IMR-90 (cell line): ENCODE measurements around the gene DENND10. TPM values are rescaled to one million over a fixed set of nuclear protein-coding genes. Genes with fewer than 3 reads are reported as not detected.

ENCODE experiments used
- ATAC-seq: fragments of 200-7000 bp; cut with Tn5 transposase; 2 replicates; pipeline ENCODE4 v1.9.1; 2020; ENCODE audit warnings: low read depth, mild to moderate bottlenecking, moderate library complexity
- BruUV-seq: library from RNA; stranded (reverse); fragments of 400-500 nt; replicated peaks from 2 replicates; lab custom pipeline; 2021; lab: Mats Ljungman, UMichigan
- CTCF ChIA-PET: fragments of 300-600 bp; formaldehyde crosslinking; extraction: SDS; loops from one replicate; lab custom pipeline; 2021; ENCODE audit warnings: antibody characterized with exemption; lab: Yijun Ruan, JAX
- POLR2A ChIA-PET: fragments of 300-600 bp; sonication (Branson Sonifier 250); formaldehyde crosslinking; loops from one replicate; lab custom pipeline; 2022; ENCODE audit warnings: antibody characterized with exemption; ENCODE audit not compliant: unreplicated experiment; lab: Charles Lee
- DNase-seq: peaks from one replicate; pipeline ENCODE4 v3.0.0; 2013
- H2AFZ ChIP-seq: replicated peaks from 2 replicates; pipeline ENCODE3; 2013; ENCODE audit warnings: low read length, mild to moderate bottlenecking; ENCODE audit not compliant: poor library complexity
- H2AK5ac ChIP-seq: 2 replicates; pipeline ENCODE4 v1.6.1; 2013; ENCODE audit warnings: low read depth, low read length, inconsistent platforms
- H2AK9ac ChIP-seq: replicated peaks from 2 replicates; pipeline ENCODE3; 2013; ENCODE audit warnings: mild to moderate bottlenecking, low read depth, low read length, moderate library complexity; ENCODE audit not compliant: poor library complexity
- H2BK120ac ChIP-seq: 2 replicates; pipeline ENCODE4 v1.6.1; 2013; ENCODE audit warnings: low read depth, low read length, inconsistent platforms
- H2BK15ac ChIP-seq: 3 replicates; pipeline ENCODE4 v1.6.1; 2013; ENCODE audit warnings: low read depth, low read length, inconsistent platforms
- H2BK20ac ChIP-seq: 2 replicates; pipeline ENCODE4 v1.6.1; 2013; ENCODE audit warnings: low read depth, mild to moderate bottlenecking, inconsistent platforms, low read length, moderate library complexity
- H2BK5ac ChIP-seq: 2 replicates; pipeline ENCODE4 v1.6.1; 2013; ENCODE audit warnings: mild to moderate bottlenecking, low read depth, low read length, inconsistent platforms; ENCODE audit not compliant: poor library complexity, severe bottlenecking
- H3K14ac ChIP-seq: replicated peaks from 2 replicates; pipeline ENCODE4 v1.6.1; 2013; ENCODE audit warnings: low read depth, low read length, inconsistent platforms
- H3K18ac ChIP-seq: 2 replicates; pipeline ENCODE4 v1.6.1; 2013; ENCODE audit warnings: low read depth, low read length, control low read depth
- H3K23ac ChIP-seq: 2 replicates; pipeline ENCODE4 v1.6.1; 2013; ENCODE audit warnings: low read depth, low read length, inconsistent platforms
- H3K27ac ChIP-seq: 2 replicates; pipeline ENCODE4 v1.5.1; 2013; ENCODE audit warnings: mild to moderate bottlenecking, control low read depth, low read length; ENCODE audit not compliant: insufficient read depth
- H3K27me3 ChIP-seq: 2 replicates; pipeline ENCODE4 v1.6.1; 2013; ENCODE audit warnings: low read length; ENCODE audit not compliant: control insufficient read depth, insufficient read depth
- H3K36me3 ChIP-seq: 2 replicates; pipeline ENCODE4 v1.6.1; 2013; ENCODE audit warnings: low read length, mixed read lengths; ENCODE audit not compliant: control insufficient read depth, insufficient read depth
- H3K4ac ChIP-seq: 2 replicates; pipeline ENCODE4 v1.6.1; 2013; ENCODE audit warnings: low read depth, low read length, inconsistent platforms
- H3K4me1 ChIP-seq: 2 replicates; pipeline ENCODE4 v1.6.1; 2013; ENCODE audit warnings: low read length, mixed read lengths; ENCODE audit not compliant: control insufficient read depth, insufficient read depth
- H3K4me2 ChIP-seq: 2 replicates; pipeline ENCODE4 v1.6.1; 2013; ENCODE audit warnings: low read depth, mild to moderate bottlenecking, control low read depth, low read length, moderate library complexity
- H3K4me3 ChIP-seq: 2 replicates; pipeline ENCODE4 v1.5.1; 2013; ENCODE audit warnings: low read depth, mild to moderate bottlenecking, control low read depth, low read length, moderate library complexity; ENCODE audit not compliant: insufficient read depth
- H3K56ac ChIP-seq: 2 replicates; pipeline ENCODE4 v1.6.1; 2013; ENCODE audit warnings: low read length, inconsistent platforms; ENCODE audit not compliant: insufficient read depth; ENCODE audit errors: extremely low read depth
- H3K79me1 ChIP-seq, 2 experiments: 2 replicates each; pipeline ENCODE4 v1.6.1; 2013; ENCODE audit warnings: low read length in 2 of 2, inconsistent platforms in 1 of 2, low read depth in 1 of 2
- H3K9ac ChIP-seq: 2 replicates; pipeline ENCODE4 v1.6.1; 2013; ENCODE audit warnings: low read depth, low read length, control low read depth
- H3K9me1 ChIP-seq: 2 replicates; pipeline ENCODE4 v1.6.1; 2013; ENCODE audit warnings: low read length, inconsistent platforms; ENCODE audit not compliant: insufficient read depth
- H3K9me3 ChIP-seq: 2 replicates; pipeline ENCODE4 v1.6.1; 2013; ENCODE audit warnings: low read length; ENCODE audit not compliant: control insufficient read depth, insufficient read depth
- H4K20me1 ChIP-seq: 2 replicates; pipeline ENCODE4 v1.6.1; 2013; ENCODE audit warnings: low read length, inconsistent platforms; ENCODE audit not compliant: insufficient read depth
- H4K5ac ChIP-seq: 2 replicates; pipeline ENCODE4 v1.6.1; 2013; ENCODE audit warnings: mild to moderate bottlenecking, low read depth, low read length, control low read depth
- H4K8ac ChIP-seq, 2 experiments: 2 replicates each; pipeline ENCODE4 v1.6.1; 2013; ENCODE audit warnings: low read depth in 2 of 2, low read length in 2 of 2, control low read depth in 1 of 2, inconsistent platforms in 1 of 2
- H4K91ac ChIP-seq: 2 replicates; pipeline ENCODE4 v1.6.1; 2013; ENCODE audit warnings: low read depth, low read length, inconsistent platforms; ENCODE audit not compliant: insufficient read depth
- CEBPB ChIP-seq: IDR thresholded peaks from 2 replicates; pipeline ENCODE4 v1.6.1; 2012; ENCODE audit warnings: low read depth, low read length, improper control_type of control experiment
- MAFK ChIP-seq: IDR thresholded peaks from 2 replicates; pipeline ENCODE4 v1.6.1; 2012; ENCODE audit warnings: low read depth, low read length, improper control_type of control experiment
- RAD21 ChIP-seq: IDR thresholded peaks from 2 replicates; pipeline ENCODE4 v1.6.1; 2012; ENCODE audit warnings: low read length, improper control_type of control experiment
- WGBS, 2 experiments: methylation state at CpG; one replicate each; pipeline versions ENCODE4 v1.1.5 to v1.1.7; 2013; ENCODE audit warnings: missing lambda C conversion rate in 2 of 2; ENCODE audit not compliant: insufficient read length in 1 of 2; ENCODE audit errors: extremely low coverage in 2 of 2; 5-methylcytosine and 5-hydroxymethylcytosine counted together
- dilution Hi-C: fragments of 300-500 bp; cut with HindIII; formaldehyde crosslinking; loops from one replicate; pipeline ENCODE4 v1.14.3; 2018; ENCODE audit warnings: low sequenced_read_pairs; ENCODE audit not compliant: unreplicated experiment
- in situ Hi-C: fragments of 300-500 bp; cut with MboI; formaldehyde crosslinking; loops from 3 replicates; pipeline ENCODE4 v1.14.3; 2019; ENCODE audit warnings: low sequenced_read_pairs, inconsistent platforms, mixed read lengths
- intact Hi-C: fragments of 100-400 bp; cut with micrococcal nuclease; formaldehyde crosslinking; loops from 2 replicates; pipeline ENCODE4 v1.10.0; 2022
- polyA plus RNA-seq, 3 experiments: library from polyadenylated mRNA; depleted of rRNA; stranded (reverse); fragments of >200 nt; gene quantifications; 2 replicates each; pipeline ENCODE4 v1.2.3, GENCODE V29; 2012; ENCODE audit warnings: low replicate concordance in 1 of 3
- total RNA-seq: library from RNA; depleted of rRNA; stranded (reverse); fragments of >200 nt; gene quantifications from 2 replicates; pipeline ENCODE4 v1.2.3, GENCODE V29; 2012
- TF ChIP-seq, protein P1 (sequence below): fragments of 150-350 bp; IDR thresholded peaks from 2 replicates; pipeline ENCODE4 v1.6.1; 2017; ENCODE audit warnings: mild to moderate bottlenecking, antibody characterized with exemption, low read length, low read depth

DENND10 gene
- total and polyA plus RNA-seq, 2 of the 4 experiments (the other 2 are of a cell fraction): 50.9 to 81.4 TPM

DNA sequence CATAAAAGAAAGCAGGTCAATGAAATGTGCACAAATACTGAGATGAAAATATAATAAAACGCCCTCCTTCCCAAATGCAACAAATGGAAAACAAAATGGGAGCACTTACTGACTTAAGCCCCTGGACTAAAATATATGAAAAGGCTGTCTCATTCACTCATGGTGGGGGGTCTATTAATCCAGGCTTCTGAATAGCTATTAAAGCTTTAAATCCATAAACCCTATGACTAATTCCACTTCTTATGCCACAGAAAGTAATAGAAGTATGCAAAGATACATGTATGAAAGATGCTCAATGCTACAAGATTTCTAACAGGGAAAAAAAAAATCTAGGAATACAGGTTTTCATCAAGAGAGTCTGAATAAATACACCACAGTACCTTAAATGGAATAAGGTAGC is 43.8 kb upstream of the DENND10 start:
- Histone ChIP-seq H3K27me3 (no peaks in the 10 kb centered on the region), H3K4me1 (no peaks in the 10 kb centered on the region), H2BK5ac (no peak overlapping the region), H3K36me3 (peaks cover 62% of the 10 kb centered on the region), H2AK5ac (no peak overlapping the region), H3K23ac (no peak overlapping the region), H2BK15ac (no peak overlapping the region), H2BK120ac (no peak overlapping the region), H4K5ac (no peak overlapping the region), H4K8ac (no peak overlapping the region), H3K4me3 (no peak overlapping the region), H3K9me3 (no peaks in the 10 kb centered on the region), H3K4me2 (no peak overlapping the region), H4K20me1 (peaks cover 22% of the 10 kb centered on the region), H2AFZ (no peak overlapping the region), H2AK9ac (no peak overlapping the region), H3K56ac (no peak overlapping the region), H3K79me1 (peaks cover 37 to 54% of the 10 kb centered on the region in 2 experiments), H4K91ac (no peak overlapping the region), H3K27ac (no peak overlapping the region), H3K9ac (no peak overlapping the region), H3K4ac (no peak overlapping the region), H2BK20ac (no peak overlapping the region), H3K9me1 (no peaks in the 10 kb centered on the region), H3K18ac (no peak overlapping the region), H3K14ac (no peak overlapping the region)
- ChIA-PET CTCF (no interaction called here), POLR2A (no interaction called here)
- TF ChIP-seq, protein P1, sequence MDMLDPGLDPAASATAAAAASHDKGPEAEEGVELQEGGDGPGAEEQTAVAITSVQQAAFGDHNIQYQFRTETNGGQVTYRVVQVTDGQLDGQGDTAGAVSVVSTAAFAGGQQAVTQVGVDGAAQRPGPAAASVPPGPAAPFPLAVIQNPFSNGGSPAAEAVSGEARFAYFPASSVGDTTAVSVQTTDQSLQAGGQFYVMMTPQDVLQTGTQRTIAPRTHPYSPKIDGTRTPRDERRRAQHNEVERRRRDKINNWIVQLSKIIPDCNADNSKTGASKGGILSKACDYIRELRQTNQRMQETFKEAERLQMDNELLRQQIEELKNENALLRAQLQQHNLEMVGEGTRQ: no peak
- no peak for TF ChIP-seq CEBPB
- no peak for TF ChIP-seq MAFK
- no peak for TF ChIP-seq RAD21
- no CpG with 5 or more reads among the region's 1 CpG for WGBS, 2 experiments
- in situ Hi-C loops: no loop called here
- DNase-seq: no peak
- dilution Hi-C loops: no loop called here
- intact Hi-C loops: no loop called here
- BruUV-seq: no TSS peak
- ATAC-seq: no peak
